Middle frontal gyrus (tissue), 1 donor: ENCODE measurements around the gene FBXL19.

ENCODE experiments used
- DNase-seq: peaks from one replicate; pipeline ENCODE4 v3.0.0-alpha.2; 2015; ENCODE audit warnings: low spot score; ENCODE audit errors: extremely low spot score

Gene FBXL19

DNA sequence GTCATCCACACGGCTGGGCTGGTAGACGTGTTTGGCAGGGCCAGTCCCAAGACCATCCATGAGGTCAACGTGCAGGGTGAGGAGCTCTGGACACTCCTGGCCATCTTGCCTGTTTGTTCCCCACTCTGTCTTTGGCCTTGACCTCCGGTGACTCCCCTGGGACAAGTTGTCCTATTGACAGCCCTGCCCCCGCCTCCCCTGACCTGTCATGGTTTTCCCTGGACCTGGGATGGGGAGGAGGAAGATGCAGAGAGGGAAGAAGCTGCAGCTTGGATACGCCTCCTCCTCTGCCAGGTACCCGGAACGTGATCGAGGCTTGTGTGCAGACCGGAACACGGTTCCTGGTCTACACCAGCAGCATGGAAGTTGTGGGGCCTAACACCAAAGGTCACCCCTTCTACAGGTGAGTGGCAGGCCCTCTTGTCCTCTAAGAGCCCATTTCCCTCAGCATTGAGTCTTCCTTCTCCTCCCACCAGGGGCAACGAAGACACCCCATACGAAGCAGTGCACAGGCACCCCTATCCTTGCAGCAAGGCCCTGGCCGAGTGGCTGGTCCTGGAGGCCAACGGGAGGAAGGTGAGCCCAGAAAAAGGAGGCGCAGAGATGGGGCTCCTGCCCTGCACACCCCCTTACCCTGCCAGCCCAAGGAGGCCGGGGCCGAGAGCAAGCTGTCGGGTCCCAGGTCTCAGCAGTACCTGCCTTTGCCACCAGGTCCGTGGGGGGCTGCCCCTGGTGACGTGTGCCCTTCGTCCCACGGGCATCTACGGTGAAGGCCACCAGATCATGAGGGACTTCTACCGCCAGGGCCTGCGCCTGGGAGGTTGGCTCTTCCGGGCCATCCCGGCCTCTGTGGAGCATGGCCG, 63.0 kb downstream of the FBXL19 start:
- no peak for DNase-seq

DNA sequence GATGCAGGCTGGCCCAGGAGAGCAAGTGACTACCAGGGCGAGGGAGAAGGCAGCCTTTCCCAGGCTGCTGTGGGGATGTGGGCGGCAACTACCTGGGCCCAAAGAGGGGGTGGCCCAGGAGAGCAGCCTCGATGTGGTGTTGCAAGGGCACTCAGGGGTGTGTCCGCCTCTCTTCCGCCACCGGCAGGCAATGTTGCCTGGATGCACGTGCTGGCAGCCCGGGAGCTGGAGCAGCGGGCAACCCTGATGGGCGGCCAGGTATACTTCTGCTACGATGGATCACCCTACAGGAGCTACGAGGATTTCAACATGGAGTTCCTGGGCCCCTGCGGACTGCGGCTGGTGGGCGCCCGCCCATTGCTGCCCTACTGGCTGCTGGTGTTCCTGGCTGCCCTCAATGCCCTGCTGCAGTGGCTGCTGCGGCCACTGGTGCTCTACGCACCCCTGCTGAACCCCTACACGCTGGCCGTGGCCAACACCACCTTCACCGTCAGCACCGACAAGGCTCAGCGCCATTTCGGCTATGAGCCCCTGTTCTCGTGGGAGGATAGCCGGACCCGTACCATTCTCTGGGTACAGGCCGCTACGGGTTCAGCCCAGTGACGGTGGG, 64.3 kb downstream of the FBXL19 start:
- DNase-seq: no peak

DNA sequence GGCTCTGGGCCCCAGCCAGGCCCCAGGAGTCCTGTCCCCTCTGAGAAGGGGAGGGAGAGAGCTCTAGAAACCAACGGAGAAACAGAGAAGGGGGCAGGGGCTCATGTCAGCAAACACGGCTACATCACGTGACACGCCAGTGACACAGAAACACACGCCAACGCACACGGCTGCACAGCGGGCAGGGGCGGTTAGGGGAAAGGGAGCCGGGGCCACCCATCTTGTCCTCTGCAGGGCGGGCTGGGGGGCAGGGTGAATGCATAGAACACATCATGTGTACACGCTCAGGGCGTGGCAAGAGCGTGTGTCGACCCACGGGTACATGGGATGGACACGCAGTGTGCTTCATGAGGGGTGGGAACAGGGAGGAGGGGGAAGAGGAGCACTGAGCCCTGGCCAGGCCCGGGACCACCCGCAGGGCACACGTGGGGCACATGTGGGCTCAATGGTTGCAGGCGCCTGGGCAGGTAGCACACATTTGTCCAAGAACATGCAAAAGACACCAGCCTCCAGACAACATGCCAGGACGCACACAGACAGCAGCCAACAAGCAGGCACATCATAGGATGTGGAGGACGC, 66.2 kb downstream of the FBXL19 start:
- no peak for DNase-seq

DNA sequence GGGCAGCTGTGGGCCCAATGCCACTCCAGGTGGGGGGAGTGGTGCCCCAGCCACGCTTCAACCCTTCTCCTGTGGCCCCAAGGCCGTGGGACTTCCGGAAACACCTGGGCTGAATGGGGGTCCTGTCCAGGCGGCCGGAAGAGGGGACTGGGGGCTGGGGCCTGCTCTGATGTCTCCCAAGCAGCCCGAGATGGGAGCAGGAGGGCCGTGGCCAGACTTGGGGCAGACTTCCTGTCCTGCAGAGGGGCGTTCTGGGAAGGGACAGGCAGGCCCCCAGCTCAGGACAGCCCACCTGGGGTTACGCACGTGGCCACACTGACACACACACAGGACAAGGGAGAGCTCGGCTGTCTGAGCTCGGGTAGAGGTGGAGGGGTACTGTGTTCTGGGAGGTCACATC, 66.7 kb downstream of the FBXL19 start:
- DNase-seq: no peak

DNA sequence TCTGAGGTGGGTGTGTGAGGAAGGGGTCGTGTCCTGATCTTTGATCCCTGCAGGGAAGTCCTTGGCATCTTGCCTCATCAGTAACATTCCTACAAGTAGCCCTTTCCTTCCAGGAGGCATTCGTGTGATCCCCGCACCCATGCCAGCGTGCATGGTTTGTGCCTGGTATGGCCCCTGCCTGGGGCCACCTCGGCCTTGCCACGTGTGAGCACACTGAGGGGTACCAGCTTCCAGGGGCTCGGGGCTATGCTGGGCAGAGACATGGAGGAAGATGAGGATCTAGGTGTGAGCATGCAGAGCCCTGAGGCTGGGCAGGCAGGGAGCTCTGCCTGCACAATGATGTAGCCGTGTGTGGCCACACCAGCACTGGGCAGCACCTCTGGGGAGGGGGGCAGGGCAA, 67.7 kb downstream of the FBXL19 start:
- DNase-seq: no peak

DNA sequence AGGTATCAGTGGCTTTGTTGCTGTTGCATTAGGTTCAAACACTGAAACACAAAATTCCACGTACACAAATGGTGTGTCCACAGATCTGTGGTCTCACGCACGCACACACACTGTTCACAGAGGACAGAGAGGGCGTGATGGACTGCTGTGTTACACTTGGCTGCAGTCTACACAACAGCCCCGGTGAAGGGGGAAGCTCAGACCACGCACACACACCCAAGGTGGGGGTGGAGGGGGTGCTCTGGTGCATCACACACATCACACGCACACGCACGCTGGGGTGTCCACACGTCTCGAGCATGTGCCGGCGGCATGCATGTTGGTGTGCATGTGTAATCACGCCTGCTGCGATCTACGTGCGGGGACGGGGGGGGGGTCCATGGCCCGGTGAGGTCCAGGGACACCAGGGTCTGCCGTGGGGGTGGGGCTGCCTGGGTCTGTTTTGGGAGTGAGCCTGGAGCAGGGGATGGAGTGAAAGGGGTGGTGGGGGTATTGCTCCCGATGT, 69.0 kb downstream of the FBXL19 start:
- DNase-seq: no peak

DNA sequence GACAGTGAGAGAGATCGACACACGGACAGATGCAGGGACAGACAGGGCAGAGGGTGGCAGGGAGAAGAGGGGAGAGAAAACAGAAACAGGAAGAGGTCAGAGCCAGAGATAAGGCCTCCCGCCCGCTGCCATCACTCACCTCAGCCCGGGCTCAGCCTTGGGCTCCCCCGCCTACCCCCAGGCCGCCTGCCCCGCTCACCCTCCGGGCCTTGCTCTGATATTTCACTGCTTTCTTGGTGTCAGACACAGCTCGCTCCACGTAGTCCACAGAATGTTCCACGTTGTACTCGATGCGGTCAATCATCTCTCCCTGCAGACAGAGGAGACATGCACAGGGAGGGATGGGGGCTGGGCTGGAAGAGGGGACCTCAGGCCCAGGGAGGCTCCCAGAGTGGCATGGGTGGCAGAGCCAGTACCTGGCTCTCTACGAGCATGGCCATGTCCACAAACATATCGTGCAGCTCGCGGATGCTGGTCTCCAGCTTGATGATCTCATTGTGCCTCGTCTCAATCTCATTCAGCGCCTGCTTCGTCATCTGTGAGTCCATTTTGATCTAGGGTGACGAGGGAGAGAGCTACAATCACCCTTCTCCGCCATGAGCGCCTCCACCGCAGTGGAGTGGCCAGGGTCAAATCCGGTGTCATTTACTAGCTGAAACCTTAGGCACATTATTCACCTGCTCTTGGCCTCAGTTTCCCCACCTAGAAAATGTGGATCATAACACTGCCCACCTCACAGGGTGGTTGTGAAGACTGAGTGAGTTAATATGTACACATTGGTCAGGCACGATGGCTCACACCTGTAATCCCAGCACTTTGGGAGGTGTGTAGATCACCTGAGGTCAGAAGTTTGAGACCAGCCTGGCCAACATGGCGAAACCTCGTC, 69.8 kb downstream of the FBXL19 start:
- DNase-seq: no peak

DNA sequence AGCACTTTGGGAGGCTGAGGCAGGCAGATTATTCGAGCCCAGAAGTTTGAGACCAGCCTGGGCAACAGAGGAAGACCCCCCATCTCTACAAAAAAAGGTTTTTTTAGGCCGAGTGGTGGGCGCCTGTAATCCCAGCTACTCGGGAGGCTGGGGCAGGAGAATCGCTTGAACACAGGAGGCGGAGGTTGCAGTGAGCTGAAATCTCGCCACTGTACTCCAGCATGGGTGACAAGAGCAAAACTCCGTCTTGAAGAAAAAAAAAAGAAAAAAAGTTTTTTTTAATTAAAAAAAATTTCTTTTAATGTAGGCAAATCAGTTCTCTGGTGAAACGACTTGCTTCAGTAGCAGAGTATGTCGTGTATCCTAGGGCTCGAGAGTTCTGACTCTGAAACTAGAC, 72.6 kb downstream of the FBXL19 start:
- DNase-seq: no peak

DNA sequence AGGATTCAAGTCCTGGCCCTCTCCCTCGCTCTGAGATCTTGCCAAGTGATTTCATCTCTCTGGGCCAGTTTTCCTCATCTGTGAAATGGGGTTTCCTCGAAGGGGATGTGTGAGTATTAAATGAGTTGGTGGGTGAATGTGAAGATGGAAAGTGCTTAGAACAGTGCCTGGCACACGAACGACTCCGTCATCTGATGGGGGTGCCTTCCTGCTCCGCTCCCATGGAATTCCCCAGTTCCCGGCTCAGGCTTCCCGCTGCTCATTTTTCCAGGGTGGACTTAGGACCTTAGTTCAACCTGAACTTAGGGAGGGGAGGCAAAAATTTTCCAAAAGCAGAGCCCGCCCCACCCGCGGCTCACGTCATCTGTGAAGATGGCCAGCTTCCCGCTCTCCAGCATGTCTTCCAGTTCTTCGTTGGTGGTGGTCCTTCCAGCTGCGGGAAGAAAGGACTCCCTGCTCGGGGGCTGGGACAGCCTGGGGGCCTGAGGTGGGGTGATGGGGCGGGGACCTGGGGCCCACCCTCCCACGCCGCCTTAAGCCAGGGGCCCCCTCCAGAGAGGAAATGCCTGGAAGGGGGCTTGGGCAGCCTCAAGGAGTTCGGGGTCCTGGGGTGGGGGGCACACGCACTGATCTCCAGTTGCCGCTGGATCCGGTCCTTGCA, 73.1 kb downstream of the FBXL19 start:
- DNase-seq: no peak

DNA sequence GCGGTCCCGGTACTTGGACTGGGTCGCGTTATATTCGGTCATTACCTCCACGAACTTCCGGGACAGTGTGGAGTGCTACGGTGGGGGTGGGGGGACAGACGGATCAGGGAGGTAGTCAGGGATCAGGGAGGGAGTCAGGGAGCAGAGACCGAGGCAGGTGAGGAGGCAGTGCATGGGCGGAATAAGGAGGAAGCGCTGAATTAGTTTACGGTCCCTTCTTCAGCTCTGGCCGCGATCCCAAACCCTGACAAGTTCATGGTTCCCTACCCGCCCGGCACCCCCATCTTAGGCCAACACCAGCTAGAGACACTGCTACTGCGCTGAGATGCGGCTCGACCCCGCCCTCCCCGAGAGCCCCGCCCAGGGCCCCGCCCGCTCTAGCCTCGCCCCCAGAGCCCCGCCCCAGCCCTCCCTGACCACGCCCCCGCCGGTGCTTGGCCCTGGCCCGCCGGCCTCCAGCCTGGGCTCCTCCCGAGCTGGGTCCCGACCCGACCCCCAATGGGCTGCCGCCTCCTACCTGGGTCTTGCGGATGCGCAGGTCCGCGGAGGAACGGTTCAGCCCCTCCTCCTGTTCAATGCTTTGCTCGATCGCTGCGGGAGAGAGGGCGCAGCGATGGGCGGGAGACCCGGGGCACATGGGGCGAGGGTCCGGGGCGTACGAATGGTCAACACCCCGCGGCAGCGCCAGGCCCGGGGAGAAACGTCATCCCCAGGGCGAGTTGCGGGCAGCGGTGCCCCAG, 73.8 kb downstream of the FBXL19 start:
- no peak for DNase-seq

DNA sequence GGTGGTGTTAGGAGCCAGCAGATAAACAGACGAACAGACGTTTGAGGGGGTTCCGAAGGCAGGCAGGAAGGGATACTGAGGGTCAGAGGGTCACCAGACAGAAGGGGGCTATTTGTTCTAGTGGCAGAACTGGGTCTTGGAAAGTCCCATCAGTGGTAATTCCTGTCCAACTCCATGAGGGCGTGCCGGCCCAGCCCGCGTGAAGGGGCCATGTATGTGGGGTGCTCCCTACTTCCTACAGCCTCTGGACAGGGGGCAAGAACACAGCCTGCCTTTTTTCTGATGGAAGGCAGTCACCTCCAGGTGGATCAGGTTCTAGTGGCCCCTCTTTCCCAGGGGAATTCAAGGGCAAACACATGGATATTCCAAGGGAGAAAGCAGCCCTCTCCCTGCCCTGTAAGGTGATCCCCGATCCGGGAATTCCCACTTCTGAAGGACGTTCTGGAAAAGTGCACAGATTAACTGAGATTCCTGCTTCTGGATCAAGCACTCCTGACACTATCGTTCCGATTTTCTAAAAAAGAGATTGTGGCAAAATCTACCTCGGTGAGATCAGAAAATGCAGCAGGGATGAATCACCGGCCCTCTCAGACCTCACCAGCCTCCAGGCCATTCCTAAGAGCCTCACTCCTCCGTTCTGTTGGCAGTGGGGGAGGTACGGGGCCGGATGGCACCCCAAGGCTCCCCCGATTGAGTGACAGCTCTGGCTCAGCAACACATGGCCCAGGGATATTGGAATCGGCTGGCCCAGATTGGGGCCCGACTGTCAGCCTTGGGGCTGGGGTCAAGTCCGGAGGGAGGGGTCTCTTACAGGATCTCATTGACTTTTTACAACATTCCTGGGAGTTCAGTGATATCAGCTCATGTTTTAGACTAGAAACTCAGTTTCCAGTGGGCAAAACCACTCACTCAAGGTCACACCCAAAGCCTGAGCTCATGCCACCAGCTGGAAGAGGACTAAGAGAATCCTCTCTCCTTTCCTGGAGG, 74.6 kb downstream of the FBXL19 start:
- no peak for DNase-seq
